ENCODE measurements around the gene SOX13.

SOX13 gene

DNA sequence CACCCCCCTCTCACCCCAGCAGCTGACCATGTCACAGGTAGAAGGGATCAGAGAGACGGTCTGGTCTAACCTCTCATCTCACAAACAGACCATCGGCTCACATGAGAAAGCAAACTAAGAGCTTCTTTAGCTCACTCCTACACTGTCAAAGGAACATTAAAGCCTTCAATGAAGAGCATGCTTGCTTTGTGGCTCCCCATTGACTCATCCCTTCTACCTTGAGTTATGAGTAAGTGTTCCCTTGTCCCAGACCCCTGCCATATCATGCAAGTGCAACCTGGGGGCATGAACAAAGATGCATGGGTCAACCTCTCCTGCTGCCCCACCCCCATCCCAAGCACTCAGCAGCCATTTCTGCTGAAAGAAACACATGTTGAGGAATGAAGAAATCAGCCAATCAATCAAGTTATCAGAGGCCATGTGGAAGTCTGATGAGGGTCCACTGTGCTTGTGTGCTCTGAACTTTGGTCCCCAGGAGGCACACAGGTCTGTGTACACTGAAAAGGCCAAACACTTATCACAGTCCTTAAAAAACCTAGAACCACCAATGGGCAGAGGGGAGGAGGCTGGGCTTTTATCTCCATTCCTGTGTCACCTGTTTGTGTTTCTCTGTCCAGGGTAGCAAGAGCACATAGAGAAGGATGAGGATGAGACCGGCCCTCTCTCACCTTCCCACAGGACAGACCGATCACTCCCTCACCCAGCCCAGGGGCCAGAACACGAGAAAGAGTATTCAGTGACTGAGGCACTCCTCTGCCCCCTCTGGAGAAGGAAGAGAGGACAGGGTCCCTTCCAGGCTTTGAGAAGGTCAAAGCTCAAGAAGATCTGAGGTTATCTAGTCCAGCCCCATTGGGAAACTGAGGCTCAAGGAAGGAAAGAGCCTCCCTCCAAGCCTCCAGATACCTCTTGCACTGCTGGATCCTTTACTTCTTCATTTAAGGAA, 69.4 kb downstream of the SOX13 start:
- TF ChIP-seq TEAD4 (IDR thresholded peaks at IDR 0.05) (no peak), REST (IDR thresholded peaks at IDR 0.05; ENCODE audit: low read depth) (no peak), TCF12 (IDR thresholded peaks at IDR 0.05; ENCODE audit: low read depth) (no peak), NFIC (IDR thresholded peaks at IDR 0.05) (no peak), EP300 (IDR thresholded peaks at IDR 0.05; ENCODE audit: borderline replicate concordance) (no peak), RAD21 (IDR thresholded peaks at IDR 0.05; ENCODE audit: low read depth) (no peak), YY1 (IDR thresholded peaks at IDR 0.05; ENCODE audit: low read depth) (no peak), EGR1 (IDR thresholded peaks at IDR 0.05) (no peak), USF1 (IDR thresholded peaks at IDR 0.05) (no peak), CEBPB (IDR thresholded peaks at IDR 0.05) (no peak), CREB1 (IDR thresholded peaks at IDR 0.05; ENCODE audit: low read depth) (no peak), ZBTB7A (IDR thresholded peaks at IDR 0.05; ENCODE audit: low read depth) (no peak), TAF1 (IDR thresholded peaks at IDR 0.05; ENCODE audit: low read depth) (no peak), FOXM1 (IDR thresholded peaks at IDR 0.05; ENCODE audit: borderline replicate concordance, low read depth) (no peak)
- TF ChIP-seq, protein P1, sequence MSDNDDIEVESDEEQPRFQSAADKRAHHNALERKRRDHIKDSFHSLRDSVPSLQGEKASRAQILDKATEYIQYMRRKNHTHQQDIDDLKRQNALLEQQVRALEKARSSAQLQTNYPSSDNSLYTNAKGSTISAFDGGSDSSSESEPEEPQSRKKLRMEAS (IDR thresholded peaks at IDR 0.05): no peak

- TF ChIP-seq CEBPB (IDR thresholded peaks at IDR 0.05) (no peak), YY1 (IDR thresholded peaks at IDR 0.05; ENCODE audit: low read depth) (no peak), REST (IDR thresholded peaks at IDR 0.05; ENCODE audit: low read depth) (no peak), CREB1 (IDR thresholded peaks at IDR 0.05; ENCODE audit: low read depth) (no peak)
These were observed 70.5 kb downstream of the SOX13 start for GRCh38 chr1:204143276-204144041.

- TF ChIP-seq EGR1 (IDR thresholded peaks at IDR 0.05) (no peak), EP300 (IDR thresholded peaks at IDR 0.05; ENCODE audit: borderline replicate concordance) (no peak), FOXM1 (IDR thresholded peaks at IDR 0.05; ENCODE audit: borderline replicate concordance, low read depth) (no peak), YY1 (IDR thresholded peaks at IDR 0.05; ENCODE audit: low read depth) (no peak), CEBPB (IDR thresholded peaks at IDR 0.05) (no peak), TCF12 (IDR thresholded peaks at IDR 0.05; ENCODE audit: low read depth) (no peak), REST (IDR thresholded peaks at IDR 0.05; ENCODE audit: low read depth) (no peak), RAD21 (IDR thresholded peaks at IDR 0.05; ENCODE audit: low read depth) (no peak), USF1 (IDR thresholded peaks at IDR 0.05) (no peak), TEAD4 (IDR thresholded peaks at IDR 0.05) (no peak), CREB1 (IDR thresholded peaks at IDR 0.05; ENCODE audit: low read depth) (no peak), ZBTB7A (IDR thresholded peaks at IDR 0.05; ENCODE audit: low read depth) (no peak), TAF1 (IDR thresholded peaks at IDR 0.05; ENCODE audit: low read depth) (no peak), NFIC (IDR thresholded peaks at IDR 0.05) (no peak)
- TF ChIP-seq, protein P1 (IDR thresholded peaks at IDR 0.05): no peak
These were observed 72.2 kb downstream of the SOX13 start for GRCh38 chr1:204145033-204145504.
